Measurements from ENCODE around the gene DHRSX.

DNA sequence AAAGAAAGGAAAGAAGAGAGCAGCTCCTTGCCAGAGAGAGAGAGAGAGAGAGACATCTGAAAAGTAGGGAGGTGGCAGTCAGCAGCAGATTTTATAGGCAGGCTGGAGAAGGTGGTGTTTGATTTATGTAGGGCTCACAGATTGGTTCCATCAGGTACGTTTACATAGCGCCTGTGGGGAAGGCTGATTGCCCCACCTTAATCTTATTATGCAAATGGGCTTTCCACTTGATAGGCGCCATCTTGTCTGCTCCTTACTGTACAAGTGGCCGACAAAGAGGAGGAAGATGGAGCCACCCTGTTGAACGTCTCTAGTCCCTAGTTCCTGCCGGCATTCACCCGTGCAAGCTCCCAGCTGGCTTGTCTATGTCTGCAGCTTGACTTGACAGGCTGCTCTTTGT lies 49.1 kb upstream of the DHRSX start:
- TF ChIP-seq EZH2 (IDR thresholded peaks at IDR 0.05) (no peak), POLR2AphosphoS5 (IDR thresholded peaks at IDR 0.05; ENCODE audit: borderline replicate concordance, low read depth, low read length) (no peak)

Measured in SK-N-MC (cell line).